Loucy (cell line): Measurements from ENCODE around the gene BTNL9.

Experiments
- CTCF ChIP-seq: fragments of 200-600 bp; sonication (generic); conservative IDR thresholded peaks from 2 replicates; pipeline ENCODE4 v1.5.1; 2014; ENCODE audit warnings: mild to moderate bottlenecking, antibody characterized with exemption, low read length
- EZH2phosphoT487 ChIP-seq: fragments of 200-600 bp; IDR thresholded peaks from 2 replicates; pipeline ENCODE4 v1.6.1; 2018; ENCODE audit warnings: antibody characterized with exemption, mild to moderate bottlenecking, moderate library complexity, borderline replicate concordance

GRCh38 chr5:181076920-181077319, 36.9 kb downstream of the BTNL9 start:
- no peak for TF ChIP-seq CTCF
- no peak for TF ChIP-seq EZH2phosphoT487
